SU-DHL-6 (cell line): ENCODE measurements around the gene C19orf25.

Experiments
- H2AFZ ChIP-seq: fragments of 200-600 bp; sonication (generic); 2 replicates; pipeline ENCODE4 v1.6.1; 2014; ENCODE audit warnings: low read depth, mild to moderate bottlenecking, moderate library complexity, mixed read lengths, antibody characterized with exemption, low read length; ENCODE audit not compliant: severe bottlenecking
- H3F3A ChIP-seq: fragments of 200-600 bp; shearing (Covaris generic); 2 replicates; pipeline ENCODE4 v1.6.0; 2016; ENCODE audit warnings: antibody characterized with exemption, mild to moderate bottlenecking; ENCODE audit not compliant: insufficient read depth
- H3K27ac ChIP-seq: fragments of 200-600 bp; sonication (generic); 2 replicates; pipeline ENCODE4 v1.5.1; 2016; ENCODE audit warnings: low read depth, mild to moderate bottlenecking, low read length, moderate library complexity, mixed read lengths
- H3K27me3 ChIP-seq: fragments of 200-600 bp; sonication (generic), shearing (Covaris generic); 2 replicates; pipeline ENCODE4 v1.6.0; 2014; ENCODE audit warnings: mild to moderate bottlenecking, low read length
- H3K36me3 ChIP-seq: fragments of 200-600 bp; sonication (generic); 2 replicates; pipeline ENCODE4 v1.6.1; 2014; ENCODE audit warnings: mild to moderate bottlenecking, low read length, mixed read lengths
- H3K4me2 ChIP-seq: fragments of 300-600, 200-600 bp; shearing (Covaris generic), sonication (generic); 2 replicates; pipeline ENCODE4 v1.6.0; 2014; ENCODE audit warnings: low read length, low read depth, mild to moderate bottlenecking; ENCODE audit not compliant: poor library complexity, severe bottlenecking
- H3K4me3 ChIP-seq: fragments of 200-600 bp; sonication (generic); 2 replicates; pipeline ENCODE4 v1.5.1; 2014; ENCODE audit warnings: antibody characterized with exemption, low read length, mild to moderate bottlenecking, mixed read lengths; ENCODE audit not compliant: insufficient read depth, poor library complexity, severe bottlenecking
- H3K79me2 ChIP-seq: fragments of 200-600 bp; sonication (generic); 2 replicates; pipeline ENCODE4 v1.6.1; 2014; ENCODE audit warnings: mild to moderate bottlenecking, low read length, moderate library complexity; ENCODE audit not compliant: insufficient read depth
- H3K9ac ChIP-seq: fragments of 200-600 bp; sonication (generic); 2 replicates; pipeline ENCODE4 v1.7.0; 2014; ENCODE audit warnings: mild to moderate bottlenecking, low read length
- H3K9me2 ChIP-seq: fragments of 200-600 bp; sonication (generic); replicated peaks from 2 replicates; pipeline ENCODE4 v1.6.1; 2014; ENCODE audit warnings: low read length; ENCODE audit not compliant: insufficient read depth
- H3K9me3 ChIP-seq: fragments of 200-600 bp; sonication (generic); 2 replicates; pipeline ENCODE4 v1.6.1; 2014; ENCODE audit warnings: low read length, mixed read lengths; ENCODE audit not compliant: insufficient read depth
- H4K20me1 ChIP-seq: fragments of 200-600 bp; sonication (generic); 2 replicates; pipeline ENCODE4 v1.6.1; 2014; ENCODE audit warnings: low read depth, mild to moderate bottlenecking, antibody characterized with exemption, low read length, moderate library complexity, mixed read lengths
- EZH2phosphoT487 ChIP-seq: fragments of 200-600 bp; sonication (generic), shearing (Covaris generic); conservative IDR thresholded peaks from 2 replicates; pipeline ENCODE4 v1.6.1; 2018; ENCODE audit warnings: mild to moderate bottlenecking, antibody characterized with exemption, low read length, moderate library complexity, mixed read lengths
- TF ChIP-seq, protein P1 (sequence below): fragments of 200-600 bp; sonication (generic); IDR thresholded peaks from one replicate; pipeline ENCODE4 v1.5.1; 2017; ENCODE audit warnings: antibody characterized with exemption, mild to moderate bottlenecking, low read length, moderate library complexity; ENCODE audit not compliant: insufficient read depth, poor library complexity, severe bottlenecking

C19orf25 gene

GRCh38 chr19:1457031-1457739, 21.8 kb downstream of the C19orf25 start:
- H3K4me3 ChIP-seq, result no peak overlapping the region
- no peaks in the 10 kb centered on the region for H3K9me3 ChIP-seq
- no peak overlapping the region for H3K9ac ChIP-seq
- no peak overlapping the region for H3K4me2 ChIP-seq
- no peaks in the 10 kb centered on the region for H3K36me3 ChIP-seq
- no peaks in the 10 kb centered on the region for H4K20me1 ChIP-seq
- no peak overlapping the region for H2AFZ ChIP-seq
- no peaks in the 10 kb centered on the region for H3K9me2 ChIP-seq
- no peaks in the 10 kb centered on the region for H3K27me3 ChIP-seq
- no peaks in the 10 kb centered on the region for H3F3A ChIP-seq
- TF ChIP-seq, protein P1, sequence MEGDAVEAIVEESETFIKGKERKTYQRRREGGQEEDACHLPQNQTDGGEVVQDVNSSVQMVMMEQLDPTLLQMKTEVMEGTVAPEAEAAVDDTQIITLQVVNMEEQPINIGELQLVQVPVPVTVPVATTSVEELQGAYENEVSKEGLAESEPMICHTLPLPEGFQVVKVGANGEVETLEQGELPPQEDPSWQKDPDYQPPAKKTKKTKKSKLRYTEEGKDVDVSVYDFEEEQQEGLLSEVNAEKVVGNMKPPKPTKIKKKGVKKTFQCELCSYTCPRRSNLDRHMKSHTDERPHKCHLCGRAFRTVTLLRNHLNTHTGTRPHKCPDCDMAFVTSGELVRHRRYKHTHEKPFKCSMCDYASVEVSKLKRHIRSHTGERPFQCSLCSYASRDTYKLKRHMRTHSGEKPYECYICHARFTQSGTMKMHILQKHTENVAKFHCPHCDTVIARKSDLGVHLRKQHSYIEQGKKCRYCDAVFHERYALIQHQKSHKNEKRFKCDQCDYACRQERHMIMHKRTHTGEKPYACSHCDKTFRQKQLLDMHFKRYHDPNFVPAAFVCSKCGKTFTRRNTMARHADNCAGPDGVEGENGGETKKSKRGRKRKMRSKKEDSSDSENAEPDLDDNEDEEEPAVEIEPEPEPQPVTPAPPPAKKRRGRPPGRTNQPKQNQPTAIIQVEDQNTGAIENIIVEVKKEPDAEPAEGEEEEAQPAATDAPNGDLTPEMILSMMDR, result no peak
- TF ChIP-seq EZH2phosphoT487, result no peak
- H3K27ac ChIP-seq, result no peak overlapping the region
- no peaks in the 10 kb centered on the region for H3K79me2 ChIP-seq

DNA sequence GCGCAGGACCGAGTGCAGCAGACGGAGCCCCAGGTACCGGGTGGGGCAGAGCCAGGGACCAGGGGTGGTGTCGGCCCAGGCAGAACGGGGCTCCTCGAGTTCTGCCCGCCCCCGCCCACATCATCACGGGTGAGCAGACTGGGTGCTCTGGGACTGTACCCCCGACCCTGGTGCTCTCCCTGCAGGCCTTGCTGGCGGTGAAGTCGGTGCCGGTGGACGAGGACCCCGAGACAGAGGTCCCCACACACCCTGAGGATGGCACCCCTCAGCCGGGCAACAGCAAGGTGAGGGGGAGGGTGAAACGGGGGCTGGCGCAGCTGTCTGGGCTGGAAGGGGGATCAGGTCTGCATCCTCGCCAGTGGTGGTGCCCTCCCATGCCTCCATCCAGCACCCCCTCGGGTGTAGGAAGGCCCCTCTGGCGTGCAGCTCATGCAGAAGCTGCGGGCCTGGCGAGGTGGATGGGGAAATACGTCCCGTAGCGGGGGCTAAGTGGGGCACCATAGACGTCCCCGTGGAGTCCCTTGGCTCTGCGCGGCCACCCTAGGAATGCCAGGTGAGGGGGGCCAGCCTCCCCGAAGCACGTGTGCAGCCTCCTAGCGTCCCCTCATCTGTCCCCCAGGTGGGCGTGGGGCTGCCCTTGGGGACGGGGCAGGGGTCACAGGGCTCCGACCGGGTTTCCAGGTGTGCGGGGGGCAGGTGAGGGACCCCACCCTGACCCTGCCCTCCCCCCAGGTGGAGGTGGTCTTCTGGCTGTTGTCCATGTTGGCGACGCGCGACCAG, 22.7 kb downstream of the C19orf25 start:
- no peak overlapping the region for H2AFZ ChIP-seq
- H3K4me2 ChIP-seq, result no peak overlapping the region
- H3K27ac ChIP-seq, result no peak overlapping the region
- H3K9me2 ChIP-seq, result no peaks in the 10 kb centered on the region
- H3K27me3 ChIP-seq, result no peaks in the 10 kb centered on the region
- H3K9ac ChIP-seq, result no peak overlapping the region
- H3K9me3 ChIP-seq, result no peaks in the 10 kb centered on the region
- H3K36me3 ChIP-seq, result no peaks in the 10 kb centered on the region
- TF ChIP-seq EZH2phosphoT487, result no peak
- TF ChIP-seq, protein P1, result no peak
- H3K79me2 ChIP-seq, result no peaks in the 10 kb centered on the region
- no peaks in the 10 kb centered on the region for H4K20me1 ChIP-seq
- no peak overlapping the region for H3K4me3 ChIP-seq
- no peaks in the 10 kb centered on the region for H3F3A ChIP-seq

GRCh38 chr19:1455336-1456120, 23.5 kb downstream of the C19orf25 start:
- no peak overlapping the region for H3K4me3 ChIP-seq
- H3K9me2 ChIP-seq, result no peaks in the 10 kb centered on the region
- TF ChIP-seq, protein P1, result no peak
- no peak for TF ChIP-seq EZH2phosphoT487
- no peak overlapping the region for H3K9ac ChIP-seq
- H3K36me3 ChIP-seq, result no peaks in the 10 kb centered on the region
- peak overlapping the region; percentile 4 for H3K4me2 ChIP-seq
- H3K9me3 ChIP-seq, result no peaks in the 10 kb centered on the region
- no peaks in the 10 kb centered on the region for H3F3A ChIP-seq
- H3K27ac ChIP-seq, result no peak overlapping the region
- H3K79me2 ChIP-seq, result no peaks in the 10 kb centered on the region
- no peaks in the 10 kb centered on the region for H3K27me3 ChIP-seq
- no peak overlapping the region for H2AFZ ChIP-seq
- no peaks in the 10 kb centered on the region for H4K20me1 ChIP-seq
